NOMO-1 treated with dmso at 0.1 percent for 144 hours (cell line): ENCODE data around the gene CRCP.

Source experiments
- DNase-seq: peaks from one replicate; lab custom pipeline; 2025; ENCODE audit not compliant: unreplicated experiment; lab: John Stamatoyannopoulos, UW

CRCP gene

GRCh38 chr7:66187905-66188304, 73.3 kb downstream of the CRCP start:
- no peak for DNase-seq

DNA sequence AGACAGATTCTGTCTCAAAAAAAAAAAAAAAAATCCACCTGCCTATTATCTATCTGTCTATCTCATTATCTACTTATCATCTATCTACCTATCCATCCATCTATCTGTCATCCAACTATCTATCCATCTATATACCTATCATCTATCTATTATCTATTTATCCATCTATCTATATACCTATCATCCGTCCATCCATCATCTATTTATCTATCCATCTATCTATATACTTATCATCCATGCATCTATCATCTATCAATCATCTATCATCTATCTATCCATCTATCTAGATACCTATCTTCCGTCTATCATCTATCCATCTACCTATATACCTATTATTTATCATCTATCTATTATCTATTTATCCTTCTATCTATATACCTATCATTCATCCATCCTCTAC, 74.0 kb downstream of the CRCP start:
- no peak for DNase-seq

DNA sequence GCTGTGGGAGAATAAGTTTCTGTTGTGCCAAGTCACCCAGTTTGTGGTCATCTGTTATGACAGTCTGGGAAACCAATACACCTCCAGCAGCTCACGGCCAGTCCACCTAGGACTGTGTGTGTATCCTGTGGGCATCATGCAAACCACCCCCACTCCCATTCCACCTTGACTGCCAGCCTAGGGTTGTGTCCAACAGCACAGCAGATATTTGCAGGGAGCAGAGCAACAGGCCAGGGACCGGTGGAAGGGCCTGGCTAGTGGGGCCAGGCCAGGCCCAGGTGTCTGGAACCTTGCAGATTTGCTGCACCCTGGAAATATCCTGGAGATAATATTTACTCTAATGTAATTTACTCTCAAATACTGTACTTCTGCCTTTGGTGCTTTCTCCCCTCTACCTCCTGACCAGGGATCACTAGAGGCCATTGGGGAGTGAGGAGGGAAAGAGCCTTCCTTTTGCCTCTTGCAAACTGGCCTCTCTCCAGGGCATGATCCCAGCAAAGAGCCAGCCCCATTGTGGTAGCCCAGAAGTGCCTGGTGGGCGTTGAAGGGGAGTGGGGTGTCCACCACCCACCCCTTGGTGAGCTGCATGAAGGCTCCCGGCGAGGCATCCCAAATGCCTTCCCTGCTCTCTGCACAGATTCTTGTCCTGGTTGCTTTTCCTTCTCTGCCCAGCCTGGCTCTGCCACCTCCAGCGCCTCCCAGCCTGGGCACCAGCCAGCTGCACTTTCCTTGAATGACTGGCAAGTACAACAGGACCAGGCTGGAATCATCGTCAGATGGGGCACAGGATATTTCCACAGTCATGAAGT, 75.3 kb downstream of the CRCP start:
- DNase-seq, result no peak

DNA sequence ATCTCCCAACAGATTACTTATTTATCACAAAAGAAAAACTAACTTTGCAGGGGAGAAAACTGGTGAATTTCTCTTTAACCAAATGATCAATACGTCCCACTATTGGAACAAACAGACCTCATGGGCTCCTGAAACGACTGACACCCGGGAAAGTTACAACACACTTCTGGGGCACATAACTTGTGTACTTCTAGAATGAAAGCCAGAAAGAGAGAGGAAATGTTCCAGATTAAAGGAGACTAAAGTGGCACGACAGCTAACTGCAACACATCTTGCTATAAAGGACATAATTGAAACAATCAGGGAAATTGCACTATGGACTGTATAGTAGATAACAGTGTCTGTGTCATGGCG, 75.8 kb downstream of the CRCP start:
- no peak for DNase-seq

- DNase-seq, result no peak
Observed at GRCh38 chr7:66193146-66193725, 78.6 kb downstream of the CRCP start.

- no peak for DNase-seq
Observed at GRCh38 chr7:66198469-66198868, 83.8 kb downstream of the CRCP start.

- no peak for DNase-seq
Observed at GRCh38 chr7:66198956-66199355, 84.3 kb downstream of the CRCP start.

DNA sequence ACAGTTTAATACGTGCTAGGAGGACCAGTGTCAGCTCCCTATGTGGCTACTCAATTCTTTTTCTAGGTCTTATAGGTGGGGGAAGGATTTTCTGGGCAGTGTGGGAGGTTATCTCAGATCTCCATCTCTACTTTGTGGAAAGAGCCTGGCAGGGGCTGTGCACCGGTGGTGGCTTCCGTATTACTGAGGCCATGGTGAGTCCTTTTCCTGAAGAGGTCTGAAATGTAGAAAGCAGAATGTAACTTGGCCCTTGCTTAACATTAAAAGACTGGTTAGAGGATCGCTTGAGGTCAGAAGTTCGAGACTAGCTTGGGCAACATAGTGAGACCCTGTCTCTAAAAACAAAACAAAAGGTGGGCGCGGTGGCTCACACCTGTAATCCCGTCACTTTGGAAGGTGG, 87.8 kb downstream of the CRCP start:
- no peak for DNase-seq
